ENCODE measurements around the gene CXCL9.

Gene CXCL9

DNA sequence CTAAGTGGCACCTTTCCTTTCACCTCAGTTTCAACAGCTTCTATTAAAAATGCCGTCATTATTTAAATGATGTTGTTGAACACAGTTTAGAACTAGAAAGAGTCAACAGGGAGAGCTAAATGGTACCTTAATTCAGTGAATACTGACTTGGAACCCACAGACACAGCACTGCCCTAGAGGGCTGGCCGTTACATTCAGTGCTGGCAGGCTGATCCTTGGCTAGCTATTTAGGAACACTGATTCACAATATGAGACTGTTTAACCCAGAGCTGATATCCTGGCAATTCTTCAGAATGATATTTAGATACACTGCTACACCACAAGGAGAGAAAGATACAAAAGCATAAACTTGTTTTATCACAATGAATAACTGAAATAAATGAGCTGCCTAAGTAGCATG, 53.8 kb downstream of the CXCL9 start:
- DNase-seq, result no peak

Measured in NCI-H2029 (cell line).